MM.1S (cell line): Measurements from ENCODE around the gene RB1.

Source experiments
- EZH2 ChIP-seq: fragments of 300-600 bp; sonication (generic); optimal IDR thresholded peaks from 2 replicates; pipeline ENCODE3; 2017; ENCODE audit warnings: low read depth, mild to moderate bottlenecking, antibody characterized with exemption, low read length, mixed read lengths
- TF ChIP-seq, protein P1 (sequence below): fragments of 300-600 bp; sonication (generic); IDR thresholded peaks from 2 replicates; pipeline ENCODE4 v1.5.1; 2016; ENCODE audit warnings: antibody characterized with exemption, low read length, mixed read lengths

- TF ChIP-seq, protein P1, sequence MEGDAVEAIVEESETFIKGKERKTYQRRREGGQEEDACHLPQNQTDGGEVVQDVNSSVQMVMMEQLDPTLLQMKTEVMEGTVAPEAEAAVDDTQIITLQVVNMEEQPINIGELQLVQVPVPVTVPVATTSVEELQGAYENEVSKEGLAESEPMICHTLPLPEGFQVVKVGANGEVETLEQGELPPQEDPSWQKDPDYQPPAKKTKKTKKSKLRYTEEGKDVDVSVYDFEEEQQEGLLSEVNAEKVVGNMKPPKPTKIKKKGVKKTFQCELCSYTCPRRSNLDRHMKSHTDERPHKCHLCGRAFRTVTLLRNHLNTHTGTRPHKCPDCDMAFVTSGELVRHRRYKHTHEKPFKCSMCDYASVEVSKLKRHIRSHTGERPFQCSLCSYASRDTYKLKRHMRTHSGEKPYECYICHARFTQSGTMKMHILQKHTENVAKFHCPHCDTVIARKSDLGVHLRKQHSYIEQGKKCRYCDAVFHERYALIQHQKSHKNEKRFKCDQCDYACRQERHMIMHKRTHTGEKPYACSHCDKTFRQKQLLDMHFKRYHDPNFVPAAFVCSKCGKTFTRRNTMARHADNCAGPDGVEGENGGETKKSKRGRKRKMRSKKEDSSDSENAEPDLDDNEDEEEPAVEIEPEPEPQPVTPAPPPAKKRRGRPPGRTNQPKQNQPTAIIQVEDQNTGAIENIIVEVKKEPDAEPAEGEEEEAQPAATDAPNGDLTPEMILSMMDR, result no peak
- TF ChIP-seq EZH2, result no peak
Measured at GRCh38 chr13:48400090-48400694, 96.6 kb downstream of the RB1 start.
